Vagina (tissue), 2 donors: ENCODE data around the gene TMA7.

Experiments
- CTCF ChIP-seq, 3 experiments: fragments of 450-650 bp in 2 of 3; fragments of 200-600 bp in 1 of 3; sonication (generic) in 1 of 3; IDR thresholded peaks; one replicate each; pipeline ENCODE4 v1.5.1; 2017 to 2019; ENCODE audit warnings: antibody characterized with exemption in 3 of 3, mild to moderate bottlenecking in 2 of 3, moderate library complexity in 2 of 3
- POLR2A ChIP-seq, 2 donors: fragments of 450-650 bp; IDR thresholded peaks; one replicate each; pipeline ENCODE4 v1.6.1; 2017; ENCODE audit warnings: antibody characterized with exemption in 2 of 2, mild to moderate bottlenecking in 2 of 2, moderate library complexity in 2 of 2

- TF ChIP-seq CTCF (IDR thresholded peaks at IDR 0.05) (no peak), POLR2A (IDR thresholded peaks at IDR 0.05) (no peak)
Measured at GRCh38 chr3:48406443-48407431, 33.3 kb upstream of the TMA7 start.
